Neuronal stem cell (in vitro differentiated cells): ENCODE data around the gene SMIM41.
"Not testable (repeated sequence)": the region's sequence is repeated elsewhere in the genome, so short reads cannot be mapped to it uniquely, and the experiment has no call there.

Experiments
- DNase-seq: peaks from one replicate; pipeline ENCODE4 v3.0.0-alpha.2; 2013; ENCODE audit warnings: low spot score
- H2AFZ ChIP-seq: one replicate; pipeline ENCODE4 v1.6.1; 2013; ENCODE audit warnings: mild to moderate bottlenecking, low read length, inconsistent platforms
- H2AK5ac ChIP-seq: 2 replicates; pipeline ENCODE4 v1.6.1; 2013; ENCODE audit warnings: low read depth, mild to moderate bottlenecking, inconsistent platforms, low read length, moderate library complexity, mixed read lengths
- H2BK120ac ChIP-seq: 2 replicates; pipeline ENCODE4 v1.6.1; 2013; ENCODE audit warnings: low read depth, mild to moderate bottlenecking, inconsistent platforms, low read length, moderate library complexity, mixed read lengths
- H2BK12ac ChIP-seq: one replicate; pipeline ENCODE4 v1.6.1; 2013; ENCODE audit warnings: low read length, inconsistent platforms
- H2BK15ac ChIP-seq: 2 replicates; pipeline ENCODE4 v1.6.1; 2013; ENCODE audit warnings: mild to moderate bottlenecking, low read length, inconsistent platforms, mixed read lengths
- H2BK5ac ChIP-seq: one replicate; pipeline ENCODE4 v1.6.1; 2013; ENCODE audit warnings: inconsistent platforms, mild to moderate bottlenecking, low read length, moderate library complexity
- H3K14ac ChIP-seq: one replicate; pipeline ENCODE4 v1.6.1; 2013; ENCODE audit warnings: low read length, inconsistent platforms
- H3K18ac ChIP-seq: 2 replicates; pipeline ENCODE4 v1.6.1; 2013; ENCODE audit warnings: low read length, inconsistent platforms
- H3K23ac ChIP-seq: 2 replicates; pipeline ENCODE4 v1.6.1; 2013; ENCODE audit warnings: low read depth, mild to moderate bottlenecking, mixed read lengths, low read length, inconsistent platforms; ENCODE audit not compliant: poor library complexity
- H3K27ac ChIP-seq: replicated peaks from 3 replicates; pipeline ENCODE4 v1.5.1; 2013; ENCODE audit warnings: low read length, inconsistent platforms
- H3K27me3 ChIP-seq, 3 experiments: 2 replicates each; pipeline ENCODE4 v1.6.1; 2013; ENCODE audit warnings: low read length in 3 of 3, mild to moderate bottlenecking in 2 of 3, inconsistent platforms in 1 of 3, low read depth in 1 of 3, mixed read lengths in 1 of 3, moderate library complexity in 1 of 3; ENCODE audit not compliant: control insufficient read depth in 3 of 3, insufficient read depth in 3 of 3
- H3K36me3 ChIP-seq, 2 donors: replicated peaks in 1 of 2; 2 replicates each; pipeline ENCODE4 v1.6.1; 2013; ENCODE audit warnings: low read length in 2 of 2; ENCODE audit not compliant: control insufficient read depth in 2 of 2, insufficient read depth in 2 of 2
- H3K4ac ChIP-seq: 2 replicates; pipeline ENCODE4 v1.6.1; 2013; ENCODE audit warnings: inconsistent platforms, mild to moderate bottlenecking, low read length, moderate library complexity
- H3K4me1 ChIP-seq, 2 donors: 1 replicate in 1 of 2; 2 replicates in 1 of 2; pipeline ENCODE4 v1.6.1; 2013; ENCODE audit warnings: low read length in 2 of 2, low read depth in 1 of 2; ENCODE audit not compliant: control insufficient read depth in 2 of 2, insufficient read depth in 1 of 2
- H3K4me2 ChIP-seq: one replicate; pipeline ENCODE4 v1.6.1; 2013; ENCODE audit warnings: mild to moderate bottlenecking, low read length, inconsistent platforms; ENCODE audit not compliant: insufficient read depth, poor library complexity, severe bottlenecking
- H3K4me3 ChIP-seq, 2 donors: 2 replicates each; pipeline ENCODE4 v1.5.1; 2013; ENCODE audit warnings: low read length in 2 of 2, mild to moderate bottlenecking in 2 of 2, inconsistent platforms in 1 of 2, moderate library complexity in 1 of 2
- H3K79me1 ChIP-seq: one replicate; pipeline ENCODE4 v1.6.1; 2013; ENCODE audit warnings: low read depth, mild to moderate bottlenecking, inconsistent platforms, low read length, moderate library complexity
- H3K9ac ChIP-seq: one replicate; pipeline ENCODE4 v1.6.1; 2013; ENCODE audit warnings: mild to moderate bottlenecking, low read depth, low read length, inconsistent platforms; ENCODE audit not compliant: poor library complexity
- H3K9me3 ChIP-seq, 2 donors: replicated peaks in 1 of 2; 2 replicates each; pipeline versions ENCODE3 to v1.6.1; 2013; ENCODE audit warnings: low read length in 2 of 2, mild to moderate bottlenecking in 2 of 2, inconsistent platforms in 1 of 2, low read depth in 1 of 2, mixed read lengths in 1 of 2, moderate library complexity in 1 of 2; ENCODE audit not compliant: control insufficient read depth in 2 of 2, insufficient read depth in 1 of 2
- H4K8ac ChIP-seq: one replicate; pipeline ENCODE4 v1.6.1; 2013; ENCODE audit warnings: low read depth, mild to moderate bottlenecking, inconsistent platforms, low read length, moderate library complexity
- H4K91ac ChIP-seq: one replicate; pipeline ENCODE4 v1.6.1; 2013; ENCODE audit warnings: low read length, low read depth, mild to moderate bottlenecking, inconsistent platforms; ENCODE audit not compliant: poor library complexity
- WGBS, 2 donors: extraction: QIAGEN DNeasy Blood & Tissue Kit; methylation state at CpG; one replicate each; pipeline ENCODE4 v1.1.7; 2013; ENCODE audit warnings: missing lambda C conversion rate in 2 of 2, mixed read lengths in 1 of 2; ENCODE audit not compliant: insufficient read length in 2 of 2, insufficient replicate concordance in 1 of 2; ENCODE audit errors: extremely low coverage in 2 of 2; 5-methylcytosine and 5-hydroxymethylcytosine counted together

SMIM41 gene

DNA sequence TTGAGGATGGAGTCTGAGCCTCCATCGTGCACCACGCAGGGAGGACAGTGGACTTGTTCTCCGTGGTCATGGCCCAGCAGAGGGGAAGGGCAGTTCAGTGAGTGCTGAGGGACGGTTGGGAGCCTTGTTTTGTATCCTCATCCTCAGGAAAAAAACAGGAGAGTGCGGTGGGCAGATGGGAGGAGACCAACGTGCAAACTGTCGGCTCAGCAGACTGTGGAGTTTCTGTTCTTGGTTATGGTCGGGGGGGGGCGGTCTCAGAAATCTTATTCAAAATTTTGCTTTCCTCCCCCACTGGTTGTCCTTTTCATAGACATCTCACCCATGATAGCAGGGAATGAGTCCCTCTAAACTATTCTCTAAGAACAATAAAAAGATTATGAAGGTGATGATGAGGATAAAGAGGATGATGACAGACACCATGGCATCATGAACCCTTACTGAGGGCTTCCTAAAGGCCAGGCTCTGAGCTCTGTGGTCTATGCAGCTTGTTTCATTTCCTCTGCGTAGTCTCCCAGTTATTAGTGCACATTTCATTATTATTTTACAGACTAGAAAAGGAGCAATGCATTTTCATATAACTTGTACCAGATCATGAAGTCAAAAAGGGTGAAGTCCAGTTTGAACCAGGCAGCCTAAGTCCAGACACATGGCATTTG, 25.1 kb downstream of the SMIM41 start:
- not testable (repeated sequence) for H3K18ac ChIP-seq
- WGBS, 2 donors: no CpG with 5 or more reads among the region's 10 CpGs

DNA sequence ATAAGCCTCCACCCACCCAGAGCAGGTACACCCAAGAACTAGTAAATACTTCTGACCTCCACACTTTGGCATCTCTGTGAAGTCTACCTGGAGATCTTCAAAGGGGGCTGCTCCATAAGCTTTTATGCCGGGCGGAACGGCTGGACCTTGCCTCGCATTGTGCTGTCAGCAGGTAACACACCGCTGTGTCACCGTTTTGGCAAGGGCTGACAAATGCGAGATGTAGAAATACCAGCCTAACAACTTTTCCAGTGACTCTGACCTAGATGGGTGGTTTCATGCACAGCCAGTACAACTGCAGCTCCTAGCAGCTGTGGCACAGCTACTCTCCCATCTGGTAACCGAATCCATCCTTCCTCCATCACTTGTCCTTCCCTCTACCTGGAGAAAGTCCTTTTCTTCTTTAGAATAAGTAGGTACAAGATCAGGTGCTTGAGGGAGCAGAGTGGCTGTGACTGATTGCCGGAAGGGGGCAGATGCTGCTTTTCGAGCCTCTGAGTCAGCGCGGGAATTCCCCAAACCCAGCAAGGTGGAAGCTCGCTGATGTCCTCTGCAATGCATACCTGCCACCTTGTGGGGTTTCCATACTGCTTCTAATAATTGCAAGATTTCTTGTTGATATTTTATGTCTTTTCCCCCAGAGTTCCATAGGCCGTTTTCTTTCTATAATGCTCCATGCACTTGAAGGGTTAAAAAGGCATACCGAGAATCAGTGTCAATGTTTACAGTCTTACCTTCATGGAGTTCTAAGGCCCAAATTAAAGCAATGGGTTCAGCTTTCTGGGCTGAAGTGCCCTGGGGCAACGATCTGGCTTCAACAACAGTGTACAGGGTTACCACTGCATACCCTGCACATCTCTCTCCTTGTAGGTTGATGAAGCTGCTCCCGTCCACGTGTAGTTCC, 37.0 kb downstream of the SMIM41 start:
- DNase-seq, H3K9me3 ChIP-seq, H3K9ac ChIP-seq, H3K23ac ChIP-seq, H2BK5ac ChIP-seq, H3K4me2 ChIP-seq, H3K4me3 ChIP-seq, H2AK5ac ChIP-seq, H3K27ac ChIP-seq, H3K36me3 ChIP-seq, H3K79me1 ChIP-seq, H2BK12ac ChIP-seq, H4K91ac ChIP-seq, H2AFZ ChIP-seq, H4K8ac ChIP-seq, H3K4ac ChIP-seq, H2BK15ac ChIP-seq, H3K14ac ChIP-seq, H3K18ac ChIP-seq, H2BK120ac ChIP-seq, H3K4me1 ChIP-seq: not testable (repeated sequence)
- peaks cover 0 to 21% (median 0%) of the 10 kb centered on the region in 3 experiments for H3K27me3 ChIP-seq
- no CpG with 5 or more reads among the region's 18 CpGs for WGBS, 2 donors

More for the DNA sequence above, 25.1 kb downstream of the SMIM41 start:
- H2AK5ac ChIP-seq, H3K9ac ChIP-seq, DNase-seq, H4K91ac ChIP-seq, H3K4me3 ChIP-seq, H3K36me3 ChIP-seq, H2BK5ac ChIP-seq, H3K23ac ChIP-seq, H3K4me2 ChIP-seq, H2BK15ac ChIP-seq, H2BK120ac ChIP-seq, H3K4ac ChIP-seq, H3K4me1 ChIP-seq, H3K14ac ChIP-seq, H3K79me1 ChIP-seq, H3K27ac ChIP-seq, H3K9me3 ChIP-seq, H4K8ac ChIP-seq, H2AFZ ChIP-seq, H2BK12ac ChIP-seq: not testable (repeated sequence)
- H3K27me3 ChIP-seq: peaks cover 0 to 11% (median 0%) of the 10 kb centered on the region in 3 experiments

GRCh38 chr12:52117806-52118475, 38.4 kb downstream of the SMIM41 start:
- H2AFZ ChIP-seq: not testable (repeated sequence)

More at GRCh38 chr12:52117806-52118475, 38.4 kb downstream of the SMIM41 start:
- Histone ChIP-seq H2AK5ac (peak overlapping the region; percentile 34), H3K27me3 (peaks cover 0 to 26% (median 0%) of the 10 kb centered on the region in 3 experiments)
- H3K23ac ChIP-seq, H2BK5ac ChIP-seq, H4K91ac ChIP-seq, H3K9me3 ChIP-seq, H3K4me2 ChIP-seq, H3K14ac ChIP-seq, H3K4me1 ChIP-seq, H4K8ac ChIP-seq, H3K79me1 ChIP-seq, H3K4ac ChIP-seq, H3K27ac ChIP-seq, H3K4me3 ChIP-seq, H3K18ac ChIP-seq, DNase-seq, H3K9ac ChIP-seq, H2BK12ac ChIP-seq, H3K36me3 ChIP-seq, H2BK120ac ChIP-seq, H2BK15ac ChIP-seq: not testable (repeated sequence)
- WGBS, 2 donors: no CpG with 5 or more reads among the region's 20 CpGs
